ENCODE data around the gene XPO4.

The XPO4 gene

GRCh38 chr13:20856650-20857049, 45.9 kb downstream of the XPO4 start:
- Histone ChIP-seq H3K4me3 (ENCODE audit: control insufficient read depth in 1 of 7, extremely low read depth in 1 of 7, insufficient read depth in 4 of 7, low read depth in 2 of 7, low read length in 6 of 7) (no peak overlapping the region), H3K4me1 (ENCODE audit: control extremely low read depth in 1 of 4, control insufficient read depth in 4 of 4, insufficient read depth in 4 of 4, low read length in 3 of 4) (no peaks in the 10 kb centered on the region), H3K36me3 (ENCODE audit: control insufficient read depth in 4 of 4, insufficient read depth in 4 of 4, low read length in 3 of 4) (peaks cover 2 to 20% (median 18%) of the 10 kb centered on the region in 4 experiments), H3K9me3 (ENCODE audit: control extremely low read depth in 1 of 5, control insufficient read depth in 4 of 5, insufficient read depth in 2 of 5, low read depth in 1 of 5, low read length in 4 of 5) (no peaks in the 10 kb centered on the region), H3K27me3 (replicated peaks in 2 of 5; ENCODE audit: control insufficient read depth in 4 of 5, insufficient read depth in 5 of 5, low read length in 4 of 5) (no peaks in the 10 kb centered on the region), H3K27ac (ENCODE audit: insufficient read depth in 1 of 2, low read depth in 1 of 2, low read length in 2 of 2, poor library complexity in 1 of 2, severe bottlenecking in 2 of 2) (no peak overlapping the region)
- POLR2A ChIA-PET = interaction anchor here (0.6 kb wide), 1 partner anchor 10 kb away, joined by 3 read pairs; no protein-coding TSS in a partner anchor
- 96% methylated on average over 4 of the region's 5 CpGs for WGBS (ENCODE audit: insufficient coverage)
- CTCF ChIA-PET = interaction anchor here (1.3 kb wide), 1 partner anchor 28 kb away, joined by 4 read pairs; no protein-coding TSS in a partner anchor
- DNase-seq = no peak

DNA sequence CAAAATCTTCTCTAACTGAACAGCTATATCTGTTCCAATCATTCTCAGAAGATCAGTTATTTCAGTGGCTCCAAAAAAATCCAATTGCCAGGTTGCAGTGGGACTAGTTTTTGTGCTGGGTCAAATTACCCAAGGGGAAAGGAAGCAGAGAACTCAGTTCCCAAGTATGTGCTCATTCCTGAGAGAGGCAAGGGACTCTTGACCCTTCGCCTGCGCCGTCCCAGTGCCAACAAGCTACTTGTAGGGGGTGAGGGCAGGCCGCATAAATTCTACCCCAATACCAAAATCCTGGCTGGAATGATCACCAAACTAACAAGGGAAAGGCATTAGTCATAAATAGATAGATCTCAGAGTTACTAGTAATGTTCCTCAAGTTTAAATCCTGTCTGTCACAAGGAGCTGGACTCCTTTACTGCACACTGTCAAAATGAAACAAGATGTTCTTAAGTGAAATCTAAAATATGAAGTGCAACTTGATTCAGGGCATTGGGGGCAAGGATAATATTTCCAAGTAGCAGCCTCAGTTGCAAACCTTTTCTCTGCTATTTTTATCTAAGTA, 50.6 kb downstream of the XPO4 start:
- H3K9me3 ChIP-seq (ENCODE audit: control extremely low read depth in 1 of 5, control insufficient read depth in 4 of 5, insufficient read depth in 2 of 5, low read depth in 1 of 5, low read length in 4 of 5) = no peaks in the 10 kb centered on the region
- H3K27ac ChIP-seq (ENCODE audit: insufficient read depth in 1 of 2, low read depth in 1 of 2, low read length in 2 of 2, poor library complexity in 1 of 2, severe bottlenecking in 2 of 2) = no peak overlapping the region
- no CpG with 5 or more reads among the region's 4 CpGs for WGBS (ENCODE audit: insufficient coverage)
- no peak overlapping the region for H3K4me3 ChIP-seq (ENCODE audit: control insufficient read depth in 1 of 7, extremely low read depth in 1 of 7, insufficient read depth in 4 of 7, low read depth in 2 of 7, low read length in 6 of 7)
- H3K4me1 ChIP-seq (ENCODE audit: control extremely low read depth in 1 of 4, control insufficient read depth in 4 of 4, insufficient read depth in 4 of 4, low read length in 3 of 4) = no peaks in the 10 kb centered on the region
- H3K27me3 ChIP-seq (replicated peaks in 2 of 5; ENCODE audit: control insufficient read depth in 4 of 5, insufficient read depth in 5 of 5, low read length in 4 of 5) = no peaks in the 10 kb centered on the region
- POLR2A ChIA-PET = interaction anchor here (0.9 kb wide), 1 partner anchor 10 kb away, joined by 3 read pairs; no protein-coding TSS in a partner anchor
- H3K36me3 ChIP-seq (ENCODE audit: control insufficient read depth in 4 of 4, insufficient read depth in 4 of 4, low read length in 3 of 4) = peaks cover 8 to 17% (median 14%) of the 10 kb centered on the region in 4 experiments
- CTCF ChIA-PET = interaction anchor here (1.4 to 1.8 kb wide), 3 partner anchors 10 to 90 kb away, joined by 3 to 6 read pairs (median 5); no protein-coding TSS in a partner anchor
- no peak for DNase-seq

- POLR2A ChIA-PET = no interaction called here
- DNase-seq = no peak
- CTCF ChIA-PET = interaction anchor here (0.8 to 2.8 kb wide), 3 partner anchors 11 to 20 kb away, joined by 3 to 9 read pairs (median 3); no protein-coding TSS in a partner anchor
- Histone ChIP-seq H3K9me3 (ENCODE audit: control extremely low read depth in 1 of 5, control insufficient read depth in 4 of 5, insufficient read depth in 2 of 5, low read depth in 1 of 5, low read length in 4 of 5) (no peaks in the 10 kb centered on the region), H3K27ac (ENCODE audit: insufficient read depth in 1 of 2, low read depth in 1 of 2, low read length in 2 of 2, poor library complexity in 1 of 2, severe bottlenecking in 2 of 2) (no peak overlapping the region), H3K4me1 (ENCODE audit: control extremely low read depth in 1 of 4, control insufficient read depth in 4 of 4, insufficient read depth in 4 of 4, low read length in 3 of 4) (no peaks in the 10 kb centered on the region), H3K4me3 (ENCODE audit: control insufficient read depth in 1 of 7, extremely low read depth in 1 of 7, insufficient read depth in 4 of 7, low read depth in 2 of 7, low read length in 6 of 7) (no peak overlapping the region), H3K27me3 (replicated peaks in 2 of 5; ENCODE audit: control insufficient read depth in 4 of 5, insufficient read depth in 5 of 5, low read length in 4 of 5) (no peaks in the 10 kb centered on the region), H3K36me3 (ENCODE audit: control insufficient read depth in 4 of 4, insufficient read depth in 4 of 4, low read length in 3 of 4) (peaks cover 0 to 11% (median 7%) of the 10 kb centered on the region in 4 experiments)
- no CpG with 5 or more reads among the region's 1 CpG for WGBS (ENCODE audit: insufficient coverage)
These were observed 53.6 kb downstream of the XPO4 start for GRCh38 chr13:20848944-20849343.

GRCh38 chr13:20848203-20848602, 54.3 kb downstream of the XPO4 start:
- no peak for DNase-seq
- H3K9me3 ChIP-seq (ENCODE audit: control extremely low read depth in 1 of 5, control insufficient read depth in 4 of 5, insufficient read depth in 2 of 5, low read depth in 1 of 5, low read length in 4 of 5) = no peaks in the 10 kb centered on the region
- CTCF ChIA-PET = interaction anchor here (0.8 to 2.8 kb wide), 3 partner anchors 11 to 61 kb away, joined by 3 to 9 read pairs (median 3); no protein-coding TSS in a partner anchor
- no peaks in the 10 kb centered on the region for H3K4me1 ChIP-seq (ENCODE audit: control extremely low read depth in 1 of 4, control insufficient read depth in 4 of 4, insufficient read depth in 4 of 4, low read length in 3 of 4)
- POLR2A ChIA-PET = no interaction called here
- H3K4me3 ChIP-seq (ENCODE audit: control insufficient read depth in 1 of 7, extremely low read depth in 1 of 7, insufficient read depth in 4 of 7, low read depth in 2 of 7, low read length in 6 of 7) = no peak overlapping the region
- H3K27me3 ChIP-seq (replicated peaks in 2 of 5; ENCODE audit: control insufficient read depth in 4 of 5, insufficient read depth in 5 of 5, low read length in 4 of 5) = no peaks in the 10 kb centered on the region
- H3K27ac ChIP-seq (ENCODE audit: insufficient read depth in 1 of 2, low read depth in 1 of 2, low read length in 2 of 2, poor library complexity in 1 of 2, severe bottlenecking in 2 of 2) = no peak overlapping the region
- H3K36me3 ChIP-seq (ENCODE audit: control insufficient read depth in 4 of 4, insufficient read depth in 4 of 4, low read length in 3 of 4) = peaks cover under 1 to 11% (median 6%) of the 10 kb centered on the region in 4 experiments

GRCh38 chr13:20847296-20847695, 55.2 kb downstream of the XPO4 start:
- WGBS (ENCODE audit: insufficient coverage) = 86% methylated on average over 1 of the region's 1 CpG
- no peak for DNase-seq
- Histone ChIP-seq H3K9me3 (ENCODE audit: control extremely low read depth in 1 of 5, control insufficient read depth in 4 of 5, insufficient read depth in 2 of 5, low read depth in 1 of 5, low read length in 4 of 5) (no peaks in the 10 kb centered on the region), H3K27ac (ENCODE audit: insufficient read depth in 1 of 2, low read depth in 1 of 2, low read length in 2 of 2, poor library complexity in 1 of 2, severe bottlenecking in 2 of 2) (no peak overlapping the region), H3K36me3 (ENCODE audit: control insufficient read depth in 4 of 4, insufficient read depth in 4 of 4, low read length in 3 of 4) (peaks cover 8 to 20% (median 8%) of the 10 kb centered on the region in 4 experiments), H3K4me3 (ENCODE audit: control insufficient read depth in 1 of 7, extremely low read depth in 1 of 7, insufficient read depth in 4 of 7, low read depth in 2 of 7, low read length in 6 of 7) (no peak overlapping the region), H3K4me1 (ENCODE audit: control extremely low read depth in 1 of 4, control insufficient read depth in 4 of 4, insufficient read depth in 4 of 4, low read length in 3 of 4) (no peaks in the 10 kb centered on the region), H3K27me3 (replicated peaks in 2 of 5; ENCODE audit: control insufficient read depth in 4 of 5, insufficient read depth in 5 of 5, low read length in 4 of 5) (no peaks in the 10 kb centered on the region)
- CTCF ChIA-PET = interaction anchor here (1.0 to 2.8 kb wide), 5 partner anchors 14 to 355 kb away, joined by 3 to 9 read pairs (median 4); no protein-coding TSS in a partner anchor
- POLR2A ChIA-PET = interaction anchor here (0.7 kb wide), 1 partner anchor 36 kb away, joined by 3 read pairs; no protein-coding TSS in a partner anchor

GRCh38 chr13:20843166-20843565, 59.4 kb downstream of the XPO4 start:
- Histone ChIP-seq H3K27me3 (replicated peaks in 2 of 5; ENCODE audit: control insufficient read depth in 4 of 5, insufficient read depth in 5 of 5, low read length in 4 of 5) (no peaks in the 10 kb centered on the region), H3K36me3 (ENCODE audit: control insufficient read depth in 4 of 4, insufficient read depth in 4 of 4, low read length in 3 of 4) (peaks cover 3 to 32% (median 17%) of the 10 kb centered on the region in 4 experiments), H3K4me3 (ENCODE audit: control insufficient read depth in 1 of 7, extremely low read depth in 1 of 7, insufficient read depth in 4 of 7, low read depth in 2 of 7, low read length in 6 of 7) (no peak overlapping the region), H3K27ac (ENCODE audit: insufficient read depth in 1 of 2, low read depth in 1 of 2, low read length in 2 of 2, poor library complexity in 1 of 2, severe bottlenecking in 2 of 2) (no peak overlapping the region), H3K9me3 (ENCODE audit: control extremely low read depth in 1 of 5, control insufficient read depth in 4 of 5, insufficient read depth in 2 of 5, low read depth in 1 of 5, low read length in 4 of 5) (no peaks in the 10 kb centered on the region), H3K4me1 (ENCODE audit: control extremely low read depth in 1 of 4, control insufficient read depth in 4 of 4, insufficient read depth in 4 of 4, low read length in 3 of 4) (no peaks in the 10 kb centered on the region)
- CTCF ChIA-PET = interaction anchor here (2.9 kb wide), 1 partner anchor 15 kb away, joined by 19 read pairs; no protein-coding TSS in a partner anchor
- POLR2A ChIA-PET = no interaction called here
- DNase-seq = no peak
- 100% methylated on average over 3 of the region's 6 CpGs for WGBS (ENCODE audit: insufficient coverage)

DNA sequence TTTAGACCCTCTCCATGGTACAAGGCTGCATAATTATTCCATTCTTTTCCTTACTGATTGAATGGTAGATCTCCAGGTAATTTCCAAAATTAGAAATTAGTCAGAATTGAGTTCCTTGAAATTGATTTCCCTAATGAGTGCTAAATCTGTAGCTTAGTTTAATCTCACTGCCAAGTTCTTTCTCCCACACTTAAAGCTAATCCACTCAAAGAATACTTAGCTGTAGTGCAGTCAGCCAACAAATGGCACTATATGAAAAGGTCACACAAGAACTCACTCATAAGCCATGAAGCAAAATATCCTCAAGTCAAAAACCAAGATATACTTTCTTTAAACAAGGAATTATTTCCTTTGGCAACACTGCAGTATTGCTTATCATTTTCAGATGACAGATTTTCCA, 62.0 kb downstream of the XPO4 start:
- CTCF ChIA-PET = interaction anchor here (0.8 to 2.9 kb wide), 7 partner anchors 9 to 134 kb away, joined by 3 to 19 read pairs (median 4); no protein-coding TSS in a partner anchor
- peaks cover 3 to 51% (median 26%) of the 10 kb centered on the region in 4 experiments for H3K36me3 ChIP-seq (ENCODE audit: control insufficient read depth in 4 of 4, insufficient read depth in 4 of 4, low read length in 3 of 4)

More for the DNA sequence above, 62.0 kb downstream of the XPO4 start:
- H3K9me3 ChIP-seq (ENCODE audit: control extremely low read depth in 1 of 5, control insufficient read depth in 4 of 5, insufficient read depth in 2 of 5, low read depth in 1 of 5, low read length in 4 of 5) = no peaks in the 10 kb centered on the region
- no peak overlapping the region for H3K27ac ChIP-seq (ENCODE audit: insufficient read depth in 1 of 2, low read depth in 1 of 2, low read length in 2 of 2, poor library complexity in 1 of 2, severe bottlenecking in 2 of 2)
- no peak for DNase-seq
- H3K4me3 ChIP-seq (ENCODE audit: control insufficient read depth in 1 of 7, extremely low read depth in 1 of 7, insufficient read depth in 4 of 7, low read depth in 2 of 7, low read length in 6 of 7) = no peak overlapping the region
- H3K27me3 ChIP-seq (replicated peaks in 2 of 5; ENCODE audit: control insufficient read depth in 4 of 5, insufficient read depth in 5 of 5, low read length in 4 of 5) = no peaks in the 10 kb centered on the region
- POLR2A ChIA-PET = no interaction called here
- H3K4me1 ChIP-seq (ENCODE audit: control extremely low read depth in 1 of 4, control insufficient read depth in 4 of 4, insufficient read depth in 4 of 4, low read length in 3 of 4) = no peaks in the 10 kb centered on the region
